ENCODE data around the gene RPL13A.

RPL13A gene

DNA sequence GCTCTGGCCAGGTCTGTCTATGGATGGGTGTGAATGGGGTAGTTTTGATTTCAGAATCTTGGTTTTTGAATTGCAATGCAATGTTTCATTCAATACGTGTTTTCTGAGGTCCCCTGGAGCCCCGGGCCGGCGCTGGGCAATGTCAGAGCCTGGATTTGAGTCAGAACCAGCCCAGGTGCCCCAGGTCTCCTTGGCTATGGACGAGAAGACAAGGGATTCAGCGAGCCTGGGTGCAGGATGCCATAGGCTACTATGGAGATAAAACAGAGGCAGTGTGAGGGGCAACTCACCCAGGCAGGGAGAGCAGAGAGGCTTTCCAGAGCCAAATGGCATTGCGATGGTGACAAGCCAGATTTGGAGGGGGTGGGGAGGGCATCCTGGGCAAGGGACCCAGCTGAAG lies 1.2 kb upstream of the RPL13A start:
- no peak for DNase-seq (ENCODE audit: low spot score)

DNA sequence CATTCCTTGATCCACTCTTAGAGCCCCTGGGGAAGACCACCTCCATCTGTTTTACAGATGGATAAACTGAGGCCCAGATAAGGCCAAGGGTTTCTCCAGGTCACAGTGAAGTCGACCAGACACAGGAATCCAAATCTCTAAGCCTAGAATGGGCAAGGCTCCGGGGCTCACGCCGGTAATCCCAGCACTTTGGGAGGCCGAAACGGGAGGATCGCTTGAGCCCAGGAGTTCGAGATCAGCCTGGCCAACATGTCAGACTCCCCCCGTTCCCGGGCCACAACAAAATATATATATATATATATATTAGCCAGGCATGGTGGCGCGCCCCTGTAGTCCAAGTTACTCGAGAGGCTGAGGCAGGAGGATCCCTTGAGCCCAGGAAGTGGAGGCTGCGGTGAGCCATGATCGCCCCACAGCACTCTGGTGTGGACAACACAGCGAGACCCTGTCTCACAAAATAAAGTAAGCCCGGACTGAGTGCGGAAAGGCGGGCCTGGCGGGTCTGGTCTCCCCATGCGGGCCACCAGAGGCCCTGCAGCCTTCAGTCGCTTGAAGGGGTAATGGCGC lies 615 bp upstream of the RPL13A start:
- no peak for DNase-seq (ENCODE audit: low spot score)

GRCh38 chr19:49488046-49488862 lies 846 bp downstream of the RPL13A start:
- DNase-seq (ENCODE audit: low spot score): no peak

DNA sequence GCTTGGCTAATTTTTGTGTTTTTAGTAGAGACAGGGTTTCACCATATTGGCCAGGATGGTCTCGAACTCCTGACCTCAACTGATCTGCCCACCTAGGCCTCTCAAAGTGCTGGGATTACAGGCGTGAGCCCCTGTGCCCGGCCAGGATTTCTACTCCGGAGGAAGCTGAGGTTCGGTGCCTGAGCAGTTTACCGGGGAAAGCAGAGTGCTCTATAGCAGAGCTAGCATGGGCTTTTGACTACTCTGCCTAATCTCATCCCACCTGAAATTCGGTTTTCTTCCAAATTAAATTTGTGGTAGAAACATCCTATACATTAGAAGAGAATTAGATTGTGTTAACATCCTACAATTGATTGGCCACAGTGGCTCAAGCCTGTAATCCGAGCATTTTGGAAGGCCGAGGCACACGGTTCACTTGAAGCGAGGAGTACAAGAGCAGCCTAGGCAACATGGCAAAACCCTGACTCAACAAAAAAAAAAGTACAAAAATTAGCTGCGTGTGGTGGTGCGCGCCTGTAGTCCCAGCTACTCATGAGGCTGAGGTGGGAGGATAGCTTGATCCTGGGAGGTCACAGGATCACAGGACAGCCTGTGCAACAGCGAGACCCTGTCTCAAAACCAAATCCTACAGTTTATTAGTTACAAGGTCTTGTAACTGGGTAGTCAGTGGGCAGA lies 1.6 kb downstream of the RPL13A start:
- DNase-seq (ENCODE audit: low spot score): no peak

- DNase-seq (ENCODE audit: low spot score): no peak
Measured at GRCh38 chr19:49489601-49490167, 2.3 kb downstream of the RPL13A start.

GRCh38 chr19:49490287-49491029 lies 3.0 kb downstream of the RPL13A start:
- no peak for DNase-seq (ENCODE audit: low spot score)

DNA sequence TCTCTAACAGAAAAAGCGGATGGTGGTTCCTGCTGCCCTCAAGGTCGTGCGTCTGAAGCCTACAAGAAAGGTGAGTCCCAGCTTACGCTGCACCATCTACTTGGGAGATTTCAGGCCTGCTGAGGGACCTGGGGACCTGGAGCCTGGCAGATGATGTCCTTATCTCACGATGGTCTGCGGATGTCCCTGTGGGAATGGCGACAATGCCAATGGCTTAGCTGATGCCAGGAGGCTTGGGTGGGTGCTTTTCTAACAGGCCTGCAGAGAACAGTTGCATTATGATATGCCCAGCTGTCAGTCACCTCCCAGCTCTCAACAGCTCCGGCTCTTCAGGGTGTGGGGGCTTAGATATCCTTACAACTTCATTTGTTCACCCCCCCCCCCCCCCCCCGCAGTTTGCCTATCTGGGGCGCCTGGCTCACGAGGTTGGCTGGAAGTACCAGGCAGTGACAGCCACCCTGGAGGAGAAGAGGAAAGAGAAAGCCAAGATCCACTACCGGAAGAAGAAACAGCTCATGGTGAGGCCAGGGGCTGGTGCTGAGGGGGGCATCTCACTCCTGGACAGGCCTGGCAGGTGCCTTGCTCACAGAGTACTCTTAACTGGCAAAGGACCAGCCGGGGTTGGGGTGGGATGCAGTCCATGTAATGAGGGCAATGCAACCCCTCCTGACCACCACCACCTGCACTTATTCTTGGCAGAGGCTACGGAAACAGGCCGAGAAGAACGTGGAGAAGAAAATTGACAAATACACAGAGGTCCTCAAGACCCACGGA lies 3.8 kb downstream of the RPL13A start:
- no peak for DNase-seq (ENCODE audit: low spot score)

DNA sequence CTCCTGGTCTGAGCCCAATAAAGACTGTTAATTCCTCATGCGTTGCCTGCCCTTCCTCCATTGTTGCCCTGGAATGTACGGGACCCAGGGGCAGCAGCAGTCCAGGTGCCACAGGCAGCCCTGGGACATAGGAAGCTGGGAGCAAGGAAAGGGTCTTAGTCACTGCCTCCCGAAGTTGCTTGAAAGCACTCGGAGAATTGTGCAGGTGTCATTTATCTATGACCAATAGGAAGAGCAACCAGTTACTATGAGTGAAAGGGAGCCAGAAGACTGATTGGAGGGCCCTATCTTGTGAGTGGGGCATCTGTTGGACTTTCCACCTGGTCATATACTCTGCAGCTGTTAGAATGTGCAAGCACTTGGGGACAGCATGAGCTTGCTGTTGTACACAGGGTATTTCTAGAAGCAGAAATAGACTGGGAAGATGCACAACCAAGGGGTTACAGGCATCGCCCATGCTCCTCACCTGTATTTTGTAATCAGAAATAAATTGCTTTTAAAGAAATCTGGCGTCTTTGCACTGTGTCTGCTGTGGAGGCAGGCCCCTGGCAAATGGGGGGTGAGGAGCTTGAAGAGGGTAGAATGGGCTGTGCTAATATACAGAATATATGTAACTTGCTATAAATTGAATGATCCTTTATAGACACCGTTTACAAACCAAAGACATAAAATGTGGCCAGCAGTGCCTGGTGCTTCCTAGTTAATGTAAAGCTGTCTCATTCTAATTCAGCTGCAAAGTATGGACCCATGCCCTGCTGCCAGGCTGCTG lies 4.6 kb downstream of the RPL13A start:
- no peak for DNase-seq (ENCODE audit: low spot score)

DNA sequence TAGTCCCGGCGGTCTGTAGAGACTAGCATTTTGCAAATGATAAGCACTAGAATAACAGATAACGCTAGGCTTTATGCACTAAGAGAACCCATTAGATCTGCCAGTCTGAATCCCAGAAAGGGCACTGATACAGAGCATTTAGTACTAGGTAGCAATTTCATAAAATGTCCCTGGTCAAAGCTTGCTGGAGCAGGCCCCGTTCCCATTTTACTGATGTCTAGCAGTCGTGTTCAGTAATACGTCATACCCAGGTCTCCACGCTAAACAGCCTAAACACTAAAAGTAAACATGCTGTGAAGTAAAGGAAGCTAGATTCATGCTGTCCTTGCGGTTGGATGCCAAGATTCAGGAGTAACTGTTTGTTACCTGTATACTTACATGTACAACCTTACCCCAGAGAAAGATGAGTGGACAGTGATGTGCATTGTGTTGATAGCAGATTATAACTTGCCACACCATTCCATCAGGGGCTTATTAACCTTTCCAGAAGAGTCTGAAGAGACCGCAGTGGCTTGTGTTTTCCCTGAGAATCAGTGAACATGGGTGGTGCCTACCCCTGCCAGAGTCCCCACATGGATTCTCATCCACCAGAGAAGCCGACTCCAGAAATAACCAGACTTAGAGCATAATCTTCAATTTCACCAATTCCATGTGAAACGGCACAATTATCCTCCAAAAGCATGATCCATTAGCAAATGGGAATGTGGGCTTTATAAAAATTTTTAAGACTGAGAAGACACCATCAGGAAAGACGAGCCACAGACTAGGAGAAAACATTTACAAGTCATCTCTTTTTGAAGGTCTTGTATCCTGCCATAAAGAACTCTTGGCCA lies 5.4 kb downstream of the RPL13A start:
- DNase-seq (ENCODE audit: low spot score): no peak

GRCh38 chr19:49496574-49497008 lies 9.2 kb downstream of the RPL13A start:
- no peak for DNase-seq (ENCODE audit: low spot score)

GRCh38 chr19:49497047-49497788 lies 9.8 kb downstream of the RPL13A start:
- DNase-seq (ENCODE audit: low spot score): no peak

DNA sequence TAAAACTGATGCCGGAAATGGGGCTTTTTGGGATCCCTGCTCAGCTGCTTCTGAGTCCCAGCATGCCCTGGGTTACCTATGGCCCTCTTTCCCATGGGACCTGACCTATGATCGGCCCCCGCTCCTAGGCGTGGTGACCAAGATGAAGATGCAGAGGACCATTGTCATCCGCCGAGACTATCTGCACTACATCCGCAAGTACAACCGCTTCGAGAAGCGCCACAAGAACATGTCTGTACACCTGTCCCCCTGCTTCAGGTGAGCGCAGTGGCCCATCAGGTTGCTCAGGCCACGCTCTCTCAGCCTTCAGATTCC lies 10.3 kb downstream of the RPL13A start:
- DNase-seq (ENCODE audit: low spot score): no peak

GRCh38 chr19:49498475-49498874 lies 11.1 kb downstream of the RPL13A start:
- DNase-seq (ENCODE audit: low spot score): no peak

GRCh38 chr19:49499030-49499670 lies 11.7 kb downstream of the RPL13A start:
- no peak for DNase-seq (ENCODE audit: low spot score)

DNA sequence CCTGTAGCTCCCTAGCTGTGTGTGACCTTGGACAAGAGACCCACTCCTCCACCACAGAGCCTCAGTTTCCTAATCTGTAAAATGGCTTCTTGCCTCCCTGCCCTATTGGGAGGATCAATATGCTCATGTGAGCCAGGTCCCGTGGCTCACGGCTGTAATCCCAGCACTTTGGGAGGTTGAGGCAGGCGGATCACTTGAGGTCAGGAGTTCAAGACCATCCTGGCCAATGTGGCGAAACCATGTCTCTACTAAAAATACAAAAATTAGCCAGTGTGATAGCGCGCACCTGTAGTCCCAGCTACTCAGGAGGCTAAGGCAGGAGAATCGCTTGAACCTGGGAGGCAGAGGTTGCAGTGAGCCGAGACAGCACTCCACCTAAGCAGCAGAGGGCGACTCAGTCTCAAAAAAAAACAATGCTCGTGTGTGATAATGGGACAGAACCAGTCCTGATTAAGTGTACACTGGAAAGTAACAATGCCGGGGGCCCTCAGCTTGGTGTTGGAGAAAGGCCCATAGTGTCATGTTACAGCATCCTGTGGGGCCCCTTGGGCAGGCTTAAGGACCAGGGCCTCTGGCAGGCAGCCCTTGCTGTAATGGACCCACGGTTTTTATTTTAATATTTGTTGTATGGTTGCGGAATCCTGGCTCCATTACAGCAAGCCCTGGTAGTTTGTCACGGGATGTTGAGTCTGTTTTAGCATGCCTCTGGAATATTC lies 15.6 kb downstream of the RPL13A start:
- DNase-seq (ENCODE audit: low spot score): peak; percentile 63

DNA sequence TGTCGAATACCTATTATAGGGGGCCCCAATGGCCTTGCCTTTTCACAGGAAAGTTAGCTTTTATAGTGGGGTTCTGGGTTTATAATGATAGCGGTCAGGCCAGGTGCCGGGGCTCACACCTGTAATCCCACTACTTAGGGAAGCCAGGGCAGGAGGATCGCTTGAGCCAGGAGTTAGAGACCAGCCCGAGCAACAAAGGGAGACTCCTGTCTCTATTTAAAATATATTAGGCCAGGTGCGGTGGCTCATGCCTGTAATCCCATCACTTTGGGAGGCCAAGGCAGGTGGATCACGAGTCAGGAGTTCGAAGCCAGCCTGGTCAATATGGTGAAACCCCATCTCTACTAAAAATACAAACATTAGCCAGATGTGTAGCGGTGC lies 16.2 kb downstream of the RPL13A start:
- no peak for DNase-seq (ENCODE audit: low spot score)

DNA sequence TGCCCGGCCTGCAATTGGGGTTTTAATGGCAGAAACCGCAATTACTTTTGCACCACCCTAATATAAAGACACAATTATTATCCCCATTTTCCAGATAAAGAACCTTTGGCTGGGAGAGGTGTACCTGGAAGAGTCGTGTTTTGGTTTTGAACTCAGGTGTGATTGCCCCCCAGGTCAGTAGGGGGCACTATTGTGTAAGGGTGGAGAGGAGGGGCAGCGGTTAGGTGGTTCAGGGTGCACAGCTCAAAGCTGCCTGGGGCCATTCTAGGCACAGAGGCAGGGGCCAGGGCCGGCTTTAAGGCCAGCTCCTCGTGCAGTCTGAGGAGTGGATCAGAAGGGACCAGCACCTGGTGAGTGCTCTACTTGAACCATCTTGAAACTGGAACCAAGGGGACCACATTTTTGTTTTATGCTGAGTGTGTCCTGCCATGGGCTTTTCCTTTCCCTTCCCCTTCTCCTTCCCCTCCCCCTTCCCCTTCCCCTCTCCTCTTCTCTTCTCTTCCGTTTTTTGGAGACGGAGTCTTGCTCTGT lies 19.2 kb downstream of the RPL13A start:
- DNase-seq (ENCODE audit: low spot score): peak; percentile 88
